Daoy (cell line): ENCODE data around the gene DMBX1. TPM values are rescaled to one million over a fixed set of nuclear protein-coding genes. Genes with fewer than 3 reads are reported as not detected.

Source experiments
- DNase-seq: peaks from one replicate; pipeline ENCODE4 v3.0.0-alpha.2; 2015; ENCODE audit warnings: low read depth
- total RNA-seq: library from RNA; depleted of rRNA; stranded (reverse); fragments of >200 nt; shearing (Covaris generic); gene quantifications from 2 replicates; pipeline ENCODE4 v1.2.3, GENCODE V29; 2014; rRNA removed

DMBX1 gene
- 0.80 and 2.1 TPM in 2 replicates for total RNA-seq

- peak; percentile 70 for DNase-seq
These were observed at the start of gene DMBX1 for GRCh38 chr1:46489638-46490405. Gene DMBX1, plus strand, starts transcription at chr1:46489836. Its CDS starts 17,175 bp downstream, at chr1:46507011.

GRCh38 chr1:46440478-46440877, 49.2 kb upstream of the DMBX1 start:
- no peak for DNase-seq

GRCh38 chr1:46442317-46443161, 47.1 kb upstream of the DMBX1 start:
- peak; percentile 90 for DNase-seq

DNA sequence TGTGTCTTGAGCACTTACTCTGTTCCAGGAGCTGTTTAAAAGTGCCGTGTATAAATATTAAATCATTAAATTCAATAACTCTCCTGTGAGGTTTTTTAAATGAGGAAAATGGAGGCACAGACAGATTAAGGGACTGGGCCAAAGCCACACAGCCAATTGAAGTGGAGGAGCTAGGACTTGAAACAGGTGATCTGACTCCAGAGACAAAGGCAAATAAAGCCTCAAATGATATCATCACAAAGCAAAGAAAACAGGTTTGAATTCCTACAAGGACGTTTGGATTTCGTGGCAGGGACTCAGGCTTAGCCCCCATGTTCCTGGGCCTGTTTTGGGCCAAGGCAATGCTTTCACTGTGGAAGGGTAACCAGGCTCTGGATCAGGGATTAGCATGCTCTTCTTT, 45.2 kb upstream of the DMBX1 start:
- no peak for DNase-seq

- no peak for DNase-seq
These were observed 43.8 kb upstream of the DMBX1 start for GRCh38 chr1:46445773-46446256.

DNA sequence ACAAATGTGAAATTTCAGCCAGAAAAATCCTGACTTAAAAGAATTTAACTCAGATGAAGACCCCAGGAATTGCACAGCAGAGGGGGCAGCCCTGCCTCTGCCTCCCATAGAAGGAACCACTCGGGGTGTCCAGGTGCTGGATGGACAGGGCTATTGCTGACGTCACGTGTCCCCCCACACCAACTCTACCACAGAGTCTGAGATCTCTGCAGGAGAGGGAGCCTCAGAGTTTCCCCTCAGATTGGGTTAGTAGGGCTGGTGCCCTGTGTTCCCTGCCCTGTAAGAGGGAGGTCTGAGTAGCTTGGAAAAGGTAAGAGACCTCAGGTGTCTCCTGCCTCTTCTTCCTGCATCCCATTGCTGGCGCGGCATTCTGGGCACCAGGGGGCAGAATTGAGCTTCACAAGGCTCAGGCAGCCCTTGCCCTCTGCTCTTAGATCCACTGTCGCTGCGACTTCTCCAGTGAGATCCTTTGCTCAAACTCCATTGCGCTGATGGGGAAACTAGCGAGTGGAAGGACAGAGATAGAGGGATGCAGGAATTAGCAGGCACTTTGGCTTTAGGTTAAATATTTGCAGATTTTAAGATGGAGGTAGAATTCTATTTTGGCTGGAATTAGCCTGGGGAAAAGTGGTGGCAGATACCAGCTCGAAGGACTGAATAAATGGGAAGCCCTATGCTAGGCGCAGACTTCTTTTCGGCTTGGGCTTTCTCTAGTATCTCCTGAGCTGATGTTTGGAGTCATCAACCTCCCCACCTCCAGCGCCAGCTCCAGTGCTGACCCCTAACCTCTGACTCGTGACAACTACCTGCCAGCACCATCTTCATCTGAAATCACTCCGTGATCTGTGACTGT, 42.8 kb upstream of the DMBX1 start:
- peak; percentile 80 for DNase-seq

GRCh38 chr1:46447499-46448108, 42.0 kb upstream of the DMBX1 start:
- DNase-seq = no peak

DNA sequence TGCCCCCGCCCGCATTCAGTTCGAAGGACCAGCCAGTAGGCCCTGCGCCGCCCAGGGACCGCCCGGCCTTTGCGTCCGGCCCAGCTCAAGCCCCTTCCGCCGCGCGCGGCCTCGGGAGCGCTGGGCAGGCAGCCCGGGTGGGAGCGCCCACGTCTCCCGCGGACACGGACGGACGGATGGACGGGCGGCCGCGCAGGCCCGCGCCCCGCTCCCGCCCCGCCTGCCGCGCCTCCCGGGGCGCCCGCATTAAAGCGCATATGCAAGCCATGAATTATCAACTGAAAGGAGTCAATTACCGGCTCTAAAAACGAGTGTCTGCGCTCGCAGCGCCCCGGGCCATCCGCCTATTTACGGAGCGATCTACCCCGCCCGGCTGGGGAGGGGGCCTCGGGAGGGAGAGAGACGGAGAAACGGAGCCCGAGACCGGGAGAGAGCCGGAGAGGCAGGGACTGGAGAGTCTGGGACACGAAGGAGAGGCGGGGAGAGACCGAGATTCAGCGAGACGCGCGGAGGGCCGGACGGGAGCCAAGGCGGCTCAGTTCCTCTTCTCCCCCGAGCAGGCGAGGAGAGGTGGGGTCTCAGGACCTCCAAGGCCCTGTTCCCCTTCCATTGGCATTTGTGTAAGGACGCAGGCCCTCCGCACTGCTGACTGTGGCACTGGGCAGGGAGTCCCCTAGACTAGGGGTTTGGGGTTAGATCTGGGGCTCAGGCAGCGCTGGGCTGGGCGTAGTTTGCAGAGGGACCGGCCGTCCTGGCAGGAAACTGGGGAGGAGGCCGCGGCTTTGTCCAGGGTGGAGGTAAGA, 41.3 kb upstream of the DMBX1 start:
- no peak for DNase-seq

- DNase-seq = no peak
These were observed 40.1 kb upstream of the DMBX1 start for GRCh38 chr1:46449223-46450159.

- no peak for DNase-seq
These were observed 39.5 kb upstream of the DMBX1 start for GRCh38 chr1:46450160-46450517.

DNA sequence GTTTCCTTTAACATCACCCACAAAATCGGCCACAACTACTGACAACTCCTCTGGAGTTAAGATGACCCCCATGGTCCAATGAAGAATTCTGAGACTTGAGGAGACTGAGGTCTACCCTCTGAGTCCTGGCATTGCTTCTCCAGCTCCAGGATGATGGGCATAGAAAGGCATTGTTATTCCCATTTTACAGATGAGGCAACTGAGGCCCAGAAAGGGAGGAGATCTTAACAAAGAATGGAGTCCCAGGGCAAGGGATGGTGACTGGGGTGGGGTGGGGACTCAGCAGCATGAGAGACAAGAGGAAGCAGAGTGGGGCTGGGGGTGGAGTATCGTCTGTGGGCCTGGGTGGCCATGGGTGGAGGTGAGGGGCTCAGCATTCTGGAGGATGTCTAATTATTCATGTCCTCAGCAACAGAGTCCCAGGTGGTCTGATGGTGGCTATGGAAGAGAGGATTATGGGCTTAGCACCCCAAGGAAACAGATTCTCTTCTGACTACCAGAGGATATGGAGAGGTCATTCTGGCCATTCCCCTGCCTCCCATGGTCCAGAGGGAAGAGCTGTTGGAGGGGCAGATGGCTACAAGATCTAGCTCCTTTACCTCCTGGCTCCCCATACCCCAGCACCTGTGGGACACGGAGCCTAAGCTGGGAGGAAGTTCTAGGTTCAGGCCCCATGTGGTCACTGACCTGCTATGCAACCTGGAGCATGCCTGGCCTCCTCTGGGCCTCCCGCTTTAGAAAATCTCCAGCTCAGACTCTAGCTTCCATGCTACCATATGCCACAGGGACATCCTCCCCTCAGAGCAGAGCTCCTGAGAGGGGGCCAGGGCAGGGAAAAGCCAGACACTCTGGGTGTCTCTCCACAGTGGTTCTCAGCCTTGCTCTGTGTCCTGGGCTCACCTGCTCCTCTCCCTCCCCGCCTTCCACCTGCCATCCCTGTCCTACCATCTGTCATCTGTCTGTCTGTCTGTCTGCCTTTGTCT, 37.4 kb upstream of the DMBX1 start:
- no peak for DNase-seq

GRCh38 chr1:46452931-46453325, 36.7 kb upstream of the DMBX1 start:
- DNase-seq = no peak

DNA sequence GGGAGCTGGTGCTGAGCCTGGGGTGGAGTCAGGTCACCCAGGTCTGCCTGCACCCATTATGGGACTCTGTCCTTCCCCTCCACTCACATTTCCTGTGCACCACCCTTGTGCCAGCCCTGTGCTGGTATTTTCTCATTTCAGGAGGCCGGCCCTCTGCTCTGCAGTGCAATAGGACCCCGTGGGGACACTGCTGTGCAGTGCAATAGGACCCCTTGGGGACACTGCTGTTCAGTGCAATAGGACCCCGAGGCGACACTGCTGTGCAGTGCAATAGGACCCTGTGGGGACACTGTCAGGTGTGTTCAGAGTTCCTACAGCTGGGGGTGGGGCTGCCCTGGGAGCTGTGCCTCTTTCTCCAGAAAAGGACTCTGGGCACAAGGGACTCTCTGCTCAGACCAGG, 36.2 kb upstream of the DMBX1 start:
- DNase-seq = no peak

- no peak for DNase-seq
These were observed 33.7 kb upstream of the DMBX1 start for GRCh38 chr1:46455951-46456350.

GRCh38 chr1:46456411-46456963, 33.1 kb upstream of the DMBX1 start:
- DNase-seq = peak; percentile 33

- DNase-seq = no peak
These were observed 32.5 kb upstream of the DMBX1 start for GRCh38 chr1:46457178-46457577.

DNA sequence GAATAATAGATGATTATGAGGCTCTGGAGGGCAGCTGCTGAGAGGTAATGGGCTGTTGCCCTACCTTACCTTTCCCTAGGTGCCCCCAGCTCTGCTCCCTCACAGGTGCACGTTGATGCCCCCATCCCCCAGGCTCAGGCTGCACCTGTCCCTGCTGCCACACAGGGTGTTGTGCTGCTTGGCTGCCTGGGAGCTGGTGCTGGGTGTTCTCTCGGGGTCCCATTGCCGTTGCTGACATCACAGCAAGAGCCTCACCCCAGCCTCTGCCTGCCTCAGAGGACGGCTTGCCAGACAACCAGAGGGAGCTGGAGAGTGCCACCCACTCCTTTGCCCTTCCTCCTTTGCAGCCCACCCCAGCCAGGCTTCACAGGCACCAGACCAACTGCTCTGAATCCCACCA, 31.4 kb upstream of the DMBX1 start:
- no peak for DNase-seq

- no peak for DNase-seq
These were observed 30.8 kb upstream of the DMBX1 start for GRCh38 chr1:46458846-46459245.
